ENCODE results near the gene CASP7.

GRCh38 chr10:113740850-113741249 is 61.1 kb downstream of the CASP7 start:
- TF ChIP-seq CTCF (IDR thresholded peaks at IDR 0.05), result no peak
- TF ChIP-seq POLR2A (IDR thresholded peaks at IDR 0.05), result no peak
